GM21447 (cell line): Measurements from ENCODE around the gene LPO.

Experiments used
- ATAC-seq: cut with Tn5 transposase; IDR thresholded peaks from one replicate; pipeline ENCODE4 v1.9.1; 2021; ENCODE audit not compliant: unreplicated experiment

The LPO gene

GRCh38 chr17:58253082-58253481 lies 14.7 kb downstream of the LPO start:
- ATAC-seq: no peak

- no peak for ATAC-seq
These were observed 16.4 kb downstream of the LPO start for GRCh38 chr17:58254803-58255202.

GRCh38 chr17:58262149-58262548 lies 23.8 kb downstream of the LPO start:
- no peak for ATAC-seq

- ATAC-seq: no peak
These were observed 25.4 kb downstream of the LPO start for GRCh38 chr17:58263773-58264172.

GRCh38 chr17:58264407-58265103 lies 26.2 kb downstream of the LPO start:
- no peak for ATAC-seq

GRCh38 chr17:58265271-58265670 lies 26.9 kb downstream of the LPO start:
- no peak for ATAC-seq

GRCh38 chr17:58265902-58266875 lies 27.8 kb downstream of the LPO start:
- no peak for ATAC-seq

- no peak for ATAC-seq
These were observed 29.3 kb downstream of the LPO start for GRCh38 chr17:58267347-58268324.

GRCh38 chr17:58268326-58268725 lies 29.9 kb downstream of the LPO start:
- no peak for ATAC-seq

- no peak for ATAC-seq
These were observed 30.6 kb downstream of the LPO start for GRCh38 chr17:58268774-58269556.

GRCh38 chr17:58269557-58270291 lies 31.3 kb downstream of the LPO start:
- ATAC-seq: no peak

- ATAC-seq: no peak
These were observed 32.3 kb downstream of the LPO start for GRCh38 chr17:58270476-58271215.

- ATAC-seq: no peak
These were observed 33.0 kb downstream of the LPO start for GRCh38 chr17:58271216-58271931.

GRCh38 chr17:58272367-58273280 lies 34.2 kb downstream of the LPO start:
- ATAC-seq: no peak

GRCh38 chr17:58273453-58274104 lies 35.2 kb downstream of the LPO start:
- no peak for ATAC-seq

GRCh38 chr17:58275417-58275816 lies 37.0 kb downstream of the LPO start:
- no peak for ATAC-seq

GRCh38 chr17:58276423-58276822 lies 38.0 kb downstream of the LPO start:
- ATAC-seq: no peak
